A549 (cell line): ENCODE measurements around the gene GLB1L2.

Source experiments
- BHLHE40 ChIP-seq: IDR thresholded peaks from 2 replicates; pipeline ENCODE4 v1.6.1; 2012; ENCODE audit warnings: low read depth, low read length, inconsistent platforms
- CEBPB ChIP-seq, 2 experiments: fragments of >200 bp in 1 of 2; sonication (Bioruptor Twin) in 1 of 2; formaldehyde crosslinking in 1 of 2; IDR thresholded peaks; 2 replicates each; pipeline ENCODE4 v1.6.1; 2012 to 2016
- CHD2 ChIP-seq: fragments of 150-350 bp; IDR thresholded peaks from 2 replicates; pipeline ENCODE4 v1.6.1; 2014; ENCODE audit warnings: low read length; ENCODE audit not compliant: partially characterized antibody
- CTCF ChIP-seq: fragments of >200 bp; sonication (Bioruptor Twin); formaldehyde crosslinking; IDR thresholded peaks from 3 replicates; pipeline ENCODE4 v1.5.1; 2016
- HOXA7 ChIP-seq: fragments of 250-450 bp; sonication (Bioruptor Pico); IDR thresholded peaks from 2 replicates; pipeline ENCODE4 v1.5.0; 2020; ENCODE audit warnings: mild to moderate bottlenecking, moderate library complexity
- JUN ChIP-seq, 2 experiments: fragments of >200 bp; sonication (Bioruptor Twin); formaldehyde crosslinking; IDR thresholded peaks; 2 replicates in 1 of 2; 3 replicates in 1 of 2; pipeline ENCODE4 v1.6.1; 2016 to 2017
- MAFK ChIP-seq: fragments of 450-650 bp; IDR thresholded peaks from 2 replicates; pipeline ENCODE4 v1.6.1; 2014; ENCODE audit not compliant: partially characterized antibody
- MAX ChIP-seq: IDR thresholded peaks from 2 replicates; pipeline ENCODE4 v1.6.1; 2012
- POLR2A ChIP-seq: IDR thresholded peaks from 2 replicates; pipeline ENCODE4 v1.6.1; 2012; ENCODE audit warnings: mild to moderate bottlenecking, low read length
- POLR2AphosphoS2 ChIP-seq: conservative IDR thresholded peaks from 2 replicates; pipeline ENCODE4 v1.6.1; 2012; ENCODE audit warnings: low read length, improper control_type of control experiment, inconsistent platforms
- RAD21 ChIP-seq, 2 experiments: fragments of >200 bp in 1 of 2; sonication (Bioruptor Twin) in 1 of 2; formaldehyde crosslinking in 1 of 2; IDR thresholded peaks in 1 of 2; conservative IDR thresholded peaks in 1 of 2; 2 replicates in 1 of 2; 3 replicates in 1 of 2; pipeline ENCODE4 v1.6.1; 2012 to 2018; ENCODE audit warnings: inconsistent platforms in 1 of 2
- REST ChIP-seq: fragments of 200-600 bp; sonication (generic); IDR thresholded peaks from 2 replicates; pipeline ENCODE4 v1.6.1; 2016; ENCODE audit warnings: antibody characterized with exemption, mild to moderate bottlenecking, moderate library complexity

GRCh38 chr11:134384406-134384805 is 52.6 kb downstream of the GLB1L2 start:
- TF ChIP-seq POLR2A (no peak), REST (no peak), JUN (IDR thresholded peaks at IDR 0.05) (no peak), CTCF (no peak), MAX (no peak), RAD21 (conservative IDR thresholded peaks at IDR 0.05 in 1 of 2, IDR thresholded peaks at IDR 0.05 in 1 of 2) (no peak), BHLHE40 (no peak), CEBPB (IDR thresholded peaks at IDR 0.05) (no peak), CHD2 (no peak), POLR2AphosphoS2 (no peak), HOXA7 (no peak), MAFK (no peak)
